ENCODE results near the gene BMPR1A.

- TF ChIP-seq CTCF (conservative IDR thresholded peaks at IDR 0.05; ENCODE audit: low read length) = no peak
- no peak for TF ChIP-seq EZH2phosphoT487 (IDR thresholded peaks at IDR 0.05; ENCODE audit: borderline replicate concordance)
These were observed 185.6 kb downstream of the BMPR1A start for GRCh38 chr10:86941991-86942421.

All from Loucy (cell line).